Esophagus (tissue), 2 donors: Measurements from ENCODE around the gene C8B. TPM values are rescaled to one million over a fixed set of nuclear protein-coding genes. Genes with fewer than 3 reads are reported as not detected.

Experiments used
- H3K27ac ChIP-seq, 2 donors: one replicate each; pipeline ENCODE4 v1.5.1; 2013; ENCODE audit warnings: low read depth in 2 of 2, mild to moderate bottlenecking in 2 of 2, inconsistent platforms in 1 of 2, low read length in 1 of 2, moderate library complexity in 1 of 2
- H3K27me3 ChIP-seq, 2 donors: one replicate each; pipeline ENCODE4 v1.6.1; 2013; ENCODE audit warnings: low read length in 2 of 2, control low read depth in 1 of 2, mild to moderate bottlenecking in 1 of 2; ENCODE audit not compliant: insufficient read depth in 2 of 2, control insufficient read depth in 1 of 2
- H3K36me3 ChIP-seq, 2 donors: one replicate each; pipeline ENCODE4 v1.6.1; 2013; ENCODE audit warnings: low read length in 1 of 2; ENCODE audit not compliant: control insufficient read depth in 2 of 2, insufficient read depth in 2 of 2
- H3K4me1 ChIP-seq, 2 donors: one replicate each; pipeline ENCODE4 v1.6.1; 2013; ENCODE audit warnings: low read length in 1 of 2; ENCODE audit not compliant: control insufficient read depth in 2 of 2, insufficient read depth in 2 of 2
- H3K4me3 ChIP-seq, 2 donors: one replicate each; pipeline ENCODE4 v1.5.1; 2013; ENCODE audit warnings: low read length in 2 of 2, mild to moderate bottlenecking in 2 of 2, low read depth in 1 of 2, moderate library complexity in 1 of 2
- H3K9me3 ChIP-seq, 2 donors: one replicate each; pipeline ENCODE4 v1.6.1; 2013; ENCODE audit warnings: mild to moderate bottlenecking in 2 of 2, low read depth in 1 of 2, low read length in 1 of 2, moderate library complexity in 1 of 2; ENCODE audit not compliant: control insufficient read depth in 2 of 2, insufficient read depth in 1 of 2
- WGBS, 2 donors: extraction: QIAGEN DNeasy Blood & Tissue Kit; methylation state at CpG; one replicate each; pipeline ENCODE4 v1.1.7; 2013; 5-methylcytosine and 5-hydroxymethylcytosine counted together
- polyA plus RNA-seq, 2 donors: library from polyadenylated mRNA; stranded (reverse); fragments of 200-250 nt; gene quantifications; one replicate each; pipeline ENCODE4 v1.2.3, GENCODE V29; 2013
- donor health status: healthy with polysubstance abuse.
- donor health status: Bipolar disorder and iron deficiency.

Gene C8B
- polyA plus RNA-seq, 2 donors = not detected

GRCh38 chr1:56898005-56898373 lies 67.8 kb downstream of the C8B start:
- Histone ChIP-seq H3K36me3 (no peaks in the 10 kb centered on the region), H3K9me3 (no peaks in the 10 kb centered on the region), H3K27me3 (peaks cover 0 to 3% of the 10 kb centered on the region in 2 donors), H3K27ac (no peak overlapping the region), H3K4me3 (no peak overlapping the region), H3K4me1 (no peaks in the 10 kb centered on the region)
- WGBS, 2 donors = 66 to 78% methylated on average over 2 of the region's 2 CpGs

DNA sequence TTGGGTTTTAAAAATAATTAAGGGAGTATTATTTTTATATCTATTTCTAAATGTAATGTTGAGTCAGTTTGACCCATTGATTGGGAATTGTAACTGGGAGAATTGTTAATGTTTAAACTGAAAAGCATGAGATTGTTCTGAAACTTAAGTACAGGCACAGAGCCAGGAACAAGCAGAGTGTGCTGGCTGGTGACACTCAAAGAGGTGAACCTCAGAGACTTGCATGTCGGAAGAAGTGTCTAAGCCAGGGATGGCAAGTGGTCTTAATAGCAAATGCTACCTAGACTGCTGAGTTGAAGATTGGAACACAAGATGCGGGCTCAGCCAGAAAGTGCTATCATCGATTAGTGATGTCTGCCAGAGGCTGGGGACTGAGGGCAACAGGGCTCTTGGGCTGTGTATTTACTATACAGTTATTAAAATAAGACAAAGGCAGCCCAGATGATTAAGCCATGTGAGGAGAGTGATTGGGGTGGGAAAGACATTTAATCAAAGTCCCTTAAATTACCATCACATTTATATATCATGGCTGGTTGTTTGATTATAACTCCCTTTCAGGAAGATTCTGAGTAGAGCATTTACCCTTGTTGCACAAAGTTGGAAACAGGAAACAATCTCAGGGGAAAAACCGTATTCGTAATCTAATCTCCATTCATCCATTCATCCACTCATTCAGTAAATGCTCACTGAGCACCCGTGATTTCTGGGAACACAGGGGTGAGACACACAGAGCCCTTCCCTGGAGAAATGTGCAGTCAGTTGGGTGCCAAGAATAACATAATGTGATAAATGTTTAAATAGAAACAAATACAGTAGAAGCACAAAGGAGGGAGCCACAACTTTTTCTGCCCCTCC lies 68.4 kb downstream of the C8B start:
- WGBS, 2 donors = 54 to 66% methylated on average over 6 of the region's 6 CpGs
- Histone ChIP-seq H3K27me3 (peaks cover 0 to 3% of the 10 kb centered on the region in 2 donors), H3K27ac (no peak overlapping the region), H3K9me3 (no peaks in the 10 kb centered on the region), H3K4me3 (no peak overlapping the region), H3K4me1 (no peaks in the 10 kb centered on the region), H3K36me3 (no peaks in the 10 kb centered on the region)

- peaks cover 0 to 3% of the 10 kb centered on the region in 2 donors for H3K27me3 ChIP-seq
- no peak overlapping the region for H3K4me3 ChIP-seq
- no peaks in the 10 kb centered on the region for H3K36me3 ChIP-seq
- no peaks in the 10 kb centered on the region for H3K9me3 ChIP-seq
- H3K27ac ChIP-seq = no peak overlapping the region
- no peaks in the 10 kb centered on the region for H3K4me1 ChIP-seq
Measured at GRCh38 chr1:56894014-56894413, 71.8 kb downstream of the C8B start.

- H3K4me3 ChIP-seq = no peak overlapping the region
- no peak overlapping the region for H3K27ac ChIP-seq
- H3K4me1 ChIP-seq = no peaks in the 10 kb centered on the region
- H3K9me3 ChIP-seq = no peaks in the 10 kb centered on the region
- 74 to 82% methylated on average over 3 of the region's 3 CpGs for WGBS, 2 donors
- no peaks in the 10 kb centered on the region for H3K36me3 ChIP-seq
- H3K27me3 ChIP-seq = no peaks in the 10 kb centered on the region
Measured at GRCh38 chr1:56890229-56890628, 75.6 kb downstream of the C8B start.

DNA sequence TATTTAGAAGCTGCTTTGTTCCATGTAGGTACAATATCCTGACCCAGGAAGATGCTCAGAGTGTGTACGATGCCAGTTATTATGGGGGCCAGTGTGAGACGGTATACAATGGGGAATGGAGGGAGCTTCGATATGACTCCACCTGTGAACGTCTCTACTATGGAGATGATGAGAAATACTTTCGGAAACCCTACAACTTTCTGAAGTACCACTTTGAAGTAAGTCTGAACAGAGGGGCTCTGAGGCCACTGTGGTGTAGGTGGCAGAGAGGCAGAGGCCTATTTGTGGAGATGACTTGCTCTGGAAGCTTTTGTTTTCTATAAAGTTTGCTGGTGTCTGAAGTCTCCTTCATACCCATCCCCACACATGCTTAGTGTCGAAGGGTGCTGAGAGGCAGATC lies 84.4 kb downstream of the C8B start:
- no peak overlapping the region for H3K4me3 ChIP-seq
- no peaks in the 10 kb centered on the region for H3K4me1 ChIP-seq
- no peaks in the 10 kb centered on the region for H3K27me3 ChIP-seq
- H3K36me3 ChIP-seq = no peaks in the 10 kb centered on the region
- no peaks in the 10 kb centered on the region for H3K9me3 ChIP-seq
- 91 to 92% methylated on average over 6 of the region's 6 CpGs for WGBS, 2 donors
- H3K27ac ChIP-seq = no peak overlapping the region

DNA sequence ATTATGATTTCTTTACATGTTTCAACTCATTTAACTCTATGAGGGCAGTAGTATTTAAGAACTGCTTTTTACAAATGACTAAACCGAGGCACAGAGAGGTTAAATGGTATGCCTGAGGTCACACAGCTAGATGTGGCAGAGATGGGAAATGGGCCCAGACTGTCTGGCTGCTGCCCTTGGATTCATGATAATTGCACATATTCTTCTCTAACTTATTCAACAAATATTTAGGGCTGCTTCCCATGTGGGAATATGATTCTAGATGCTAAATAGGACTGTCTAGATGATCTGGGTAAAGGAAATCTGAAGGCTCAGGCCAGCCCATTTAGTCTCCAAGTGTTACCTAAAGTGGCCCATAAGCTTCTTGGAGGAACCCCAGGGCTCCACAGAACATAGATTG lies 85.0 kb downstream of the C8B start:
- 68 to 80% methylated on average over 1 of the region's 1 CpG for WGBS, 2 donors
- Histone ChIP-seq H3K4me3 (no peak overlapping the region), H3K27me3 (no peaks in the 10 kb centered on the region)

More for the DNA sequence above, 85.0 kb downstream of the C8B start:
- no peaks in the 10 kb centered on the region for H3K4me1 ChIP-seq
- no peaks in the 10 kb centered on the region for H3K36me3 ChIP-seq
- no peak overlapping the region for H3K27ac ChIP-seq
- no peaks in the 10 kb centered on the region for H3K9me3 ChIP-seq

Other genes starting within 250 kb of the C8B start
- gene FYB2, start 146.6 kb downstream of the C8B start, polyA plus RNA-seq = 1 to 10 TPM in 1 of 2 donors, under 1 TPM in 1; 0.24 to 2.0 TPM
- gene C8A, start 111.2 kb downstream of the C8B start, polyA plus RNA-seq = not detected